Measurements from ENCODE around the gene VSIG10L. TPM values are rescaled to one million over a fixed set of nuclear protein-coding genes. Genes with fewer than 3 reads are reported as not detected.
A peak's percentile ranks its signal among the peaks of the same experiment; 100 is the strongest.

VSIG10L gene
- total RNA-seq, 1 experiment from 2014 or later, result 11.6 TPM

DNA sequence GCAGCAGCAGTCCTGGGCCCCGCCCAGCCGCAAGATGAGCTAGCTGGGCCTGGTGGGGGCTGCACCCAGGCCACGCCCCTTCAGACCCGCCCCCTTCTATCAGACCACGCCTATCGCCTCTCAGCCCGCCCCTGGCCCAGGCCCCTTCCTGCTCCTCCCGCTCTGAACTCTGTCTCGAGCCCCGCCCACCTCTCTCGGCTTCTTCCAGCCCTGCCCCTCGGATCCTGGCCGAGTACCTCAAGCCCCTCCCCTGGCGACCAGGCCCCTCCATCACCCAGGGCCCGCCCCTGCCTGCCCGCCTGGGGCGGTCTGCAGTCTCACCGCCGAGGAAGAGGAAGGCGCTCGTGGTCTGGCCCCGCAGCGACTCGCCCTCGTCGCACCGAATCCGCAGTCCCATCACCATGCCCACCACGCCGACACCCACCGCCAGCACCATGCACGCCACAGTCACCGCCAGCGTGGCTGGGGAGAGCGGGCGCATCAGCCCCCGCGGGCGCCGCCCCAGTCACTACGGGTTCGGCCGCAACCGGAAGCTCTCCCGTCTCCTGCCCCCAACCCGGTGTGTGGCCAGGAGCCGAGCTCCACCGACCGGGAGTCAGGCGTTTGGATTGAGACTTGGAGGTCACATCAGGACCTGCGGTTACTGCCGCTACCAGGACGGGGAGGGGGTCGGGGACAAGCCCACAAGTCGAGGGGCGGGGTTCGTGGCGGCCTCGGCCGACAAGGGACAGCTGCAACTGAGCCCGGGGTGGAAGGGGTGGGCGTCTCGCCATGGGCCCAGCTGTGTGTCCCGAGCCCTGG is 25.8 kb upstream of the VSIG10L start:
- H3K27ac Mint-ChIP-seq, result no peak overlapping the region
- no peak for TF ChIP-seq HMGA2 (CRISPR knock-in tag; IDR thresholded peaks at IDR 0.05)
- TF ChIP-seq, protein P1, sequence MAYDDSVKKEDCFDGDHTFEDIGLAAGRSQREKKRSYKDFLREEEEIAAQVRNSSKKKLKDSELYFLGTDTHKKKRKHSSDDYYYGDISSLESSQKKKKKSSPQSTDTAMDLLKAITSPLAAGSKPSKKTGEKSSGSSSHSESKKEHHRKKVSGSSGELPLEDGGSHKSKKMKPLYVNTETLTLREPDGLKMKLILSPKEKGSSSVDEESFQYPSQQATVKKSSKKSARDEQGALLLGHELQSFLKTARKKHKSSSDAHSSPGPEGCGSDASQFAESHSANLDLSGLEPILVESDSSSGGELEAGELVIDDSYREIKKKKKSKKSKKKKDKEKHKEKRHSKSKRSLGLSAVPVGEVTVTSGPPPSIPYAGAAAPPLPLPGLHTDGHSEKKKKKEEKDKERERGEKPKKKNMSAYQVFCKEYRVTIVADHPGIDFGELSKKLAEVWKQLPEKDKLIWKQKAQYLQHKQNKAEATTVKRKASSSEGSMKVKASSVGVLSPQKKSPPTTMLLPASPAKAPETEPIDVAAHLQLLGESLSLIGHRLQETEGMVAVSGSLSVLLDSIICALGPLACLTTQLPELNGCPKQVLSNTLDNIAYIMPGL (CRISPR knock-in tag; IDR thresholded peaks at IDR 0.05), result peak; percentile 68; the same call in 1 of the 2 replicates
- 0 out of 2 replicates have a peak, but pooled peaks have one; percentile 14 for TF ChIP-seq SMAD3 (CRISPR knock-in tag; IDR thresholded peaks at IDR 0.05; ENCODE audit: borderline replicate concordance)
- peak; percentile 92 for TF ChIP-seq SP1 (CRISPR knock-in tag; conservative IDR thresholded peaks at IDR 0.05)
- peak; percentile 44; the same call in 1 of the 2 replicates for TF ChIP-seq ZNF281 (CRISPR knock-in tag; IDR thresholded peaks at IDR 0.05)
- 0 out of 2 replicates have a peak, but pooled peaks have one; percentile 8 for TF ChIP-seq CBFB (CRISPR knock-in tag; IDR thresholded peaks at IDR 0.05; ENCODE audit: low read depth)
- TF ChIP-seq, protein P2, sequence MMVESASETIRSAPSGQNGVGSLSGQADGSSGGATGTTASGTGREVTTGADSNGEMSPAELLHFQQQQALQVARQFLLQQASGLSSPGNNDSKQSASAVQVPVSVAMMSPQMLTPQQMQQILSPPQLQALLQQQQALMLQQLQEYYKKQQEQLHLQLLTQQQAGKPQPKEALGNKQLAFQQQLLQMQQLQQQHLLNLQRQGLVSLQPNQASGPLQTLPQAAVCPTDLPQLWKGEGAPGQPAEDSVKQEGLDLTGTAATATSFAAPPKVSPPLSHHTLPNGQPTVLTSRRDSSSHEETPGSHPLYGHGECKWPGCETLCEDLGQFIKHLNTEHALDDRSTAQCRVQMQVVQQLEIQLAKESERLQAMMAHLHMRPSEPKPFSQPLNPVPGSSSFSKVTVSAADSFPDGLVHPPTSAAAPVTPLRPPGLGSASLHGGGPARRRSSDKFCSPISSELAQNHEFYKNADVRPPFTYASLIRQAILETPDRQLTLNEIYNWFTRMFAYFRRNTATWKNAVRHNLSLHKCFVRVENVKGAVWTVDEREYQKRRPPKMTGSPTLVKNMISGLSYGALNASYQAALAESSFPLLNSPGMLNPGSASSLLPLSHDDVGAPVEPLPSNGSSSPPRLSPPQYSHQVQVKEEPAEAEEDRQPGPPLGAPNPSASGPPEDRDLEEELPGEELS (CRISPR knock-in tag; IDR thresholded peaks at IDR 0.05), result peak; percentile 79
- no peak for TF ChIP-seq RELA (CRISPR knock-in tag; IDR thresholded peaks at IDR 0.05; ENCODE audit: borderline replicate concordance)
- no peak for TF ChIP-seq ESRRA (CRISPR knock-in tag; IDR thresholded peaks at IDR 0.05; ENCODE audit: borderline replicate concordance)
- TF ChIP-seq NR3C1 (CRISPR knock-in tag; conservative IDR thresholded peaks at IDR 0.05; ENCODE audit: low read depth), result no peak
- TF ChIP-seq USF2 (CRISPR knock-in tag; IDR thresholded peaks at IDR 0.05), result no peak
- no peak for TF ChIP-seq ELF4 (CRISPR knock-in tag; IDR thresholded peaks at IDR 0.05; ENCODE audit: low read depth)
- TF ChIP-seq ATF1 (CRISPR knock-in tag; IDR thresholded peaks at IDR 0.05), result no peak
- TF ChIP-seq, protein P3, sequence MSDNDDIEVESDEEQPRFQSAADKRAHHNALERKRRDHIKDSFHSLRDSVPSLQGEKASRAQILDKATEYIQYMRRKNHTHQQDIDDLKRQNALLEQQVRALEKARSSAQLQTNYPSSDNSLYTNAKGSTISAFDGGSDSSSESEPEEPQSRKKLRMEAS (CRISPR knock-in tag; IDR thresholded peaks at IDR 0.05), result peak; percentile 83
- TF ChIP-seq, protein P4, sequence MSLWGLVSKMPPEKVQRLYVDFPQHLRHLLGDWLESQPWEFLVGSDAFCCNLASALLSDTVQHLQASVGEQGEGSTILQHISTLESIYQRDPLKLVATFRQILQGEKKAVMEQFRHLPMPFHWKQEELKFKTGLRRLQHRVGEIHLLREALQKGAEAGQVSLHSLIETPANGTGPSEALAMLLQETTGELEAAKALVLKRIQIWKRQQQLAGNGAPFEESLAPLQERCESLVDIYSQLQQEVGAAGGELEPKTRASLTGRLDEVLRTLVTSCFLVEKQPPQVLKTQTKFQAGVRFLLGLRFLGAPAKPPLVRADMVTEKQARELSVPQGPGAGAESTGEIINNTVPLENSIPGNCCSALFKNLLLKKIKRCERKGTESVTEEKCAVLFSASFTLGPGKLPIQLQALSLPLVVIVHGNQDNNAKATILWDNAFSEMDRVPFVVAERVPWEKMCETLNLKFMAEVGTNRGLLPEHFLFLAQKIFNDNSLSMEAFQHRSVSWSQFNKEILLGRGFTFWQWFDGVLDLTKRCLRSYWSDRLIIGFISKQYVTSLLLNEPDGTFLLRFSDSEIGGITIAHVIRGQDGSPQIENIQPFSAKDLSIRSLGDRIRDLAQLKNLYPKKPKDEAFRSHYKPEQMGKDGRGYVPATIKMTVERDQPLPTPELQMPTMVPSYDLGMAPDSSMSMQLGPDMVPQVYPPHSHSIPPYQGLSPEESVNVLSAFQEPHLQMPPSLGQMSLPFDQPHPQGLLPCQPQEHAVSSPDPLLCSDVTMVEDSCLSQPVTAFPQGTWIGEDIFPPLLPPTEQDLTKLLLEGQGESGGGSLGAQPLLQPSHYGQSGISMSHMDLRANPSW (CRISPR knock-in tag; conservative IDR thresholded peaks at IDR 0.05; ENCODE audit: low read depth), result no peak
- TF ChIP-seq, protein P5, sequence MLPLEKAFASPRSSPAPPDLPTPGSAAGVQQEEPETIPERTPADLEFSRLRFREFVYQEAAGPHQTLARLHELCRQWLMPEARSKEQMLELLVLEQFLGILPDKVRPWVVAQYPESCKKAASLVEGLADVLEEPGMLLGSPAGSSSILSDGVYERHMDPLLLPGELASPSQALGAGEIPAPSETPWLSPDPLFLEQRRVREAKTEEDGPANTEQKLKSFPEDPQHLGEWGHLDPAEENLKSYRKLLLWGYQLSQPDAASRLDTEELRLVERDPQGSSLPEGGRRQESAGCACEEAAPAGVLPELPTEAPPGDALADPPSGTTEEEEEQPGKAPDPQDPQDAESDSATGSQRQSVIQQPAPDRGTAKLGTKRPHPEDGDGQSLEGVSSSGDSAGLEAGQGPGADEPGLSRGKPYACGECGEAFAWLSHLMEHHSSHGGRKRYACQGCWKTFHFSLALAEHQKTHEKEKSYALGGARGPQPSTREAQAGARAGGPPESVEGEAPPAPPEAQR (CRISPR knock-in tag; IDR thresholded peaks at IDR 0.05), result no peak
- no peak for TF ChIP-seq ZNF317 (CRISPR knock-in tag; IDR thresholded peaks at IDR 0.05; ENCODE audit: borderline replicate concordance, low read depth)
- peak; percentile 76 for TF ChIP-seq FOXK1 (CRISPR knock-in tag; IDR thresholded peaks at IDR 0.05)
- TF ChIP-seq FOXP1 (CRISPR knock-in tag; IDR thresholded peaks at IDR 0.05; ENCODE audit: borderline replicate concordance), result peak; percentile 85; the same call in 1 of the 2 replicates
- TF ChIP-seq ETV6 (CRISPR knock-in tag; IDR thresholded peaks at IDR 0.05), result peak; percentile 81; the same call in 1 of the 2 replicates
- TF ChIP-seq MXD4 (CRISPR knock-in tag; IDR thresholded peaks at IDR 0.05; ENCODE audit: borderline replicate concordance), result no peak
- TF ChIP-seq ZNF232 (CRISPR knock-in tag; IDR thresholded peaks at IDR 0.05), result peak; percentile 40; the same call in 1 of the 2 replicates
- TF ChIP-seq MYBL2 (CRISPR knock-in tag; IDR thresholded peaks at IDR 0.05), result no peak; the same call in none of the 2 replicates
- TF ChIP-seq IRF2 (CRISPR knock-in tag; IDR thresholded peaks at IDR 0.05; ENCODE audit: borderline replicate concordance, low read depth), result no peak

More for the DNA sequence above, 25.8 kb upstream of the VSIG10L start:
- DNase-seq (ENCODE audit: low spot score) (peak; percentile 100), ATAC-seq (peak; percentile 88)
- ChIA-PET CTCF (interaction anchor here (0.6 to 3.7 kb wide), 17 partner anchors 22 to 437 kb away, joined by 3 to 25 read pairs (median 4); partner anchors contain the start of genes C19orf84, KLK10 and SIGLEC10), POLR2A (interaction anchor here (0.6 to 1.7 kb wide), 10 partner anchors 13 to 321 kb away, joined by 3 to 13 read pairs (median 5); partner anchors contain the start of genes C19orf84, LIM2 and VSIG10L)
- Mint-ChIP-seq H3K36me3 (no peaks in the 10 kb centered on the region), H3K9me3 (no peaks in the 10 kb centered on the region), H3K4me3 (peak overlapping the region; percentile 99), H3K4me1 (peaks cover 30% of the 10 kb centered on the region), H3K27me3 (ENCODE audit: low read depth) (peaks cover 21% of the 10 kb centered on the region)

Data from WTC11 (cell line).